ENCODE results near the gene ASCC3.

DNA sequence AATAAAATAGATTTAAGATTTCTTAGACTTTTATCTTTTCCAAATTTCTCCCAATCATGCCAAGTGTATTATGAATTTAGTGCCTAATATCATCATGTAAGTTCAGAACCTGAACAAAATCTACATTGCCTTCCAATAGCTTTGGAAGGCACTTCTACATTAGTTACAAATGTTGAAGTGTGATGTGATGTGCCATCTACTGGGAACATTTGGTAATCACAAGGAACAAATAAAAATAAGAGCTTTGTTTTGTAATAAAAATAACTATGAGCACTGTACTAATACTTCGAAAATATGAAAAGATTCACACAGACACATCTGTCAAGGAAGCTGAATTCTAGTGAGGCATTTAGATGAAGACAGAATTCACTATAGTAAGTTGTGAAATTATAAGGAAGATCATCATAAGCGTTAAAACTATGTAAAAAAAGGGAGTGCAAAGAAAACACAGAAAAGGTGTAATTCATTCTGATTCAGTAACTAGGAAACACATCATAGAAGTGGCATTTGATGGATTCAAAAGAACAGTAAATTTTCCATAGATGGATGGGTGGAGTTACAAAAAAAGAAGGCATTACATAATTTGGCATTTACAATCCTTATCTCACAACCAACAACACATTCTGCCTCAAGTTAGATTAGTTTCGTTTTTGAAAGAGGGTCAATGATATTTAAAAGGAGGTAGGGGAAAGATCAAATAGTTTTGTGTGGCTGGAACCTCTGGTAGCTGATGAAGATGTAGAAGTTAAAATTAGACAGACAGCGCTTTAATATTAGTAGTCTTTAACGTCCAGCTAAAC is 161.0 kb downstream of the ASCC3 start:
- TF ChIP-seq, protein P1, sequence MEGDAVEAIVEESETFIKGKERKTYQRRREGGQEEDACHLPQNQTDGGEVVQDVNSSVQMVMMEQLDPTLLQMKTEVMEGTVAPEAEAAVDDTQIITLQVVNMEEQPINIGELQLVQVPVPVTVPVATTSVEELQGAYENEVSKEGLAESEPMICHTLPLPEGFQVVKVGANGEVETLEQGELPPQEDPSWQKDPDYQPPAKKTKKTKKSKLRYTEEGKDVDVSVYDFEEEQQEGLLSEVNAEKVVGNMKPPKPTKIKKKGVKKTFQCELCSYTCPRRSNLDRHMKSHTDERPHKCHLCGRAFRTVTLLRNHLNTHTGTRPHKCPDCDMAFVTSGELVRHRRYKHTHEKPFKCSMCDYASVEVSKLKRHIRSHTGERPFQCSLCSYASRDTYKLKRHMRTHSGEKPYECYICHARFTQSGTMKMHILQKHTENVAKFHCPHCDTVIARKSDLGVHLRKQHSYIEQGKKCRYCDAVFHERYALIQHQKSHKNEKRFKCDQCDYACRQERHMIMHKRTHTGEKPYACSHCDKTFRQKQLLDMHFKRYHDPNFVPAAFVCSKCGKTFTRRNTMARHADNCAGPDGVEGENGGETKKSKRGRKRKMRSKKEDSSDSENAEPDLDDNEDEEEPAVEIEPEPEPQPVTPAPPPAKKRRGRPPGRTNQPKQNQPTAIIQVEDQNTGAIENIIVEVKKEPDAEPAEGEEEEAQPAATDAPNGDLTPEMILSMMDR (IDR thresholded peaks at IDR 0.05; ENCODE audit: poor library complexity), result peak; percentile 50
- TF ChIP-seq EZH2 (IDR thresholded peaks at IDR 0.05; ENCODE audit: borderline replicate concordance) (no peak), EZH2phosphoT487 (IDR thresholded peaks at IDR 0.05; ENCODE audit: low read depth, severe bottlenecking, unreplicated experiment) (no peak)

All from hepatocyte (in vitro differentiated cells).